ENCODE data around the gene NOX4.

NOX4 gene

DNA sequence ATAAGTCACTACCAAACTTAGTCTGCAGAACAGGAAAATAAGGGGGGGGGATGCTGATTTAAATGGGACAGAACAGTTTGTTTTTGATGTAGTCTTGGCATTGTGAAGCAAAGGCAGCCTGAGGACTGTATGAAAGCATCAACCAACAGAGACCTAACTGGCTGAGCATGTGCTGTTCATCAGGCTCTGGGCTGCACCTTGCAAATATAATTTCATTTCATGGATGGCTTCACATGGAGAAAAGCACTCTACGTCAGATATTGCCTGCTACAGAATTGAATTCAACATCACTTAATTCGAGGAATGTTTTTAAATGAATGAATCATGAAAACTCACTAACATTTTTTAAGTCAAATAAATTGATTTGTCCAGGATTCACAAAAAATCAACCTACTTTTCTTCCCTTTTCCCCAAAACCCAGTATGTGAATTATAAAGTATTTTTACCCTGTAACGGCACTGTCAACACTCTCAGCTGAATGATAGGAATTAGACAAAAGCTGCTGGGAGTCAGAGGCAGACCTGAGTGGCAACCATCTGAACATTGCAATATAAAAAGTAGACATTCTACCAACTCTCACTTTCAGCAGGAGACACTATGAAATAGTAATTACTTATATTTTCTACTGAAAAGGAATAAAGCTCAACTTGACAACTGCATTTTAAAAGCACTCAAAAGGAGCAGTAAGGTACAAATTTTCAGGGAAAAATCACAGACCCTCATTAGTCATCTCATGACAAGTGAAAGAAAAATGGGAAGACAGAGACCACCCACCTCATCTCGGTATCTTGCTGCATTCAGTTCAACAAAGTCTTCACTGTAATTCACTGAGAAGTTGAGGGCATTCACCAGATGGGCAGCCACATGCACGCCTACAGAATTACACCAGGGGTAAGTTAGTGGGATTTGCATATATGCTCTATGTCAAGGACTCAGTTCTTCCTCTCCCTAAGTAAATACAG is 47.5 kb downstream of the NOX4 start:
- no peaks in the 10 kb centered on the region for H3K9me2 ChIP-seq (replicated peaks; ENCODE audit: control insufficient read depth, low read length)
- H3K27ac ChIP-seq (ENCODE audit: low read depth, low read length): no peak overlapping the region
- no peaks in the 10 kb centered on the region for H3K79me2 ChIP-seq (ENCODE audit: control insufficient read depth, low read length)
- no peak overlapping the region for H3K4me3 ChIP-seq (ENCODE audit: low read length)
- no peaks in the 10 kb centered on the region for H3K27me3 ChIP-seq (ENCODE audit: control insufficient read depth, low read length)
- no peak overlapping the region for H3K4me2 ChIP-seq (ENCODE audit: low read length)
- no peaks in the 10 kb centered on the region for H4K20me1 ChIP-seq (ENCODE audit: control insufficient read depth, insufficient read depth, low read depth, low read length)
- H3K36me3 ChIP-seq (ENCODE audit: control insufficient read depth, low read length): no peaks in the 10 kb centered on the region
- H3K4me1 ChIP-seq (ENCODE audit: control insufficient read depth, low read length): no peaks in the 10 kb centered on the region
- H3K9me3 ChIP-seq (ENCODE audit: control insufficient read depth, insufficient read depth, low read length): no peaks in the 10 kb centered on the region
- H3F3A ChIP-seq (ENCODE audit: control insufficient read depth, insufficient read depth): no peaks in the 10 kb centered on the region
- TF ChIP-seq, protein P1, sequence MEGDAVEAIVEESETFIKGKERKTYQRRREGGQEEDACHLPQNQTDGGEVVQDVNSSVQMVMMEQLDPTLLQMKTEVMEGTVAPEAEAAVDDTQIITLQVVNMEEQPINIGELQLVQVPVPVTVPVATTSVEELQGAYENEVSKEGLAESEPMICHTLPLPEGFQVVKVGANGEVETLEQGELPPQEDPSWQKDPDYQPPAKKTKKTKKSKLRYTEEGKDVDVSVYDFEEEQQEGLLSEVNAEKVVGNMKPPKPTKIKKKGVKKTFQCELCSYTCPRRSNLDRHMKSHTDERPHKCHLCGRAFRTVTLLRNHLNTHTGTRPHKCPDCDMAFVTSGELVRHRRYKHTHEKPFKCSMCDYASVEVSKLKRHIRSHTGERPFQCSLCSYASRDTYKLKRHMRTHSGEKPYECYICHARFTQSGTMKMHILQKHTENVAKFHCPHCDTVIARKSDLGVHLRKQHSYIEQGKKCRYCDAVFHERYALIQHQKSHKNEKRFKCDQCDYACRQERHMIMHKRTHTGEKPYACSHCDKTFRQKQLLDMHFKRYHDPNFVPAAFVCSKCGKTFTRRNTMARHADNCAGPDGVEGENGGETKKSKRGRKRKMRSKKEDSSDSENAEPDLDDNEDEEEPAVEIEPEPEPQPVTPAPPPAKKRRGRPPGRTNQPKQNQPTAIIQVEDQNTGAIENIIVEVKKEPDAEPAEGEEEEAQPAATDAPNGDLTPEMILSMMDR (IDR thresholded peaks at IDR 0.05; ENCODE audit: low read depth, low read length, poor library complexity, severe bottlenecking): no peak
- no peak for TF ChIP-seq EZH2phosphoT487 (IDR thresholded peaks at IDR 0.05; ENCODE audit: borderline replicate concordance, low read length)

DNA sequence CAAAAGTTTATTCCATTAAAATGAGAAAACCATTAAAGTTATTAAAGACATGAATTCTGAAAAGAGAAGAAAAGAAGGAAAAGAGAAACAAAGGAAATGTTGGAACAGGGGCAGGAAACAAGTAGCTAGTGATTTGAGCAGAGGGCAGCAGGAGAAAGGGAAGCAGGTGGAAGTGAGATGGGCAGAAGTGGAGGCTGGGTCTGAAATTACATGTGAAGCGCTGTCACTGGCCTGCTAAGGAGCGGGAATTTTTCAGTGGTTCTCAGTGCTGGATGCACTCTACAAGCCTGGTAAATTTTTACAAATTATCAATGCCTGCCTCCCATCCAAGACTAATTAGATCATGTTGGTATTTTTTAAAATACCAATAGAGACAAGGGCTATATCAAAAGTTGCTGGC is 48.4 kb downstream of the NOX4 start:
- Histone ChIP-seq H3F3A (ENCODE audit: control insufficient read depth, insufficient read depth) (no peaks in the 10 kb centered on the region), H3K9me3 (ENCODE audit: control insufficient read depth, insufficient read depth, low read length) (no peaks in the 10 kb centered on the region), H3K4me3 (ENCODE audit: low read length) (no peak overlapping the region), H3K36me3 (ENCODE audit: control insufficient read depth, low read length) (no peaks in the 10 kb centered on the region), H3K27ac (ENCODE audit: low read depth, low read length) (no peak overlapping the region), H3K4me2 (ENCODE audit: low read length) (no peak overlapping the region), H3K79me2 (ENCODE audit: control insufficient read depth, low read length) (no peaks in the 10 kb centered on the region), H3K27me3 (ENCODE audit: control insufficient read depth, low read length) (no peaks in the 10 kb centered on the region), H3K9me2 (replicated peaks; ENCODE audit: control insufficient read depth, low read length) (no peaks in the 10 kb centered on the region), H4K20me1 (ENCODE audit: control insufficient read depth, insufficient read depth, low read depth, low read length) (no peaks in the 10 kb centered on the region), H3K4me1 (ENCODE audit: control insufficient read depth, low read length) (no peaks in the 10 kb centered on the region)
- no peak for TF ChIP-seq EZH2phosphoT487 (IDR thresholded peaks at IDR 0.05; ENCODE audit: borderline replicate concordance, low read length)
- TF ChIP-seq, protein P1 (IDR thresholded peaks at IDR 0.05; ENCODE audit: low read depth, low read length, poor library complexity, severe bottlenecking): no peak

DNA sequence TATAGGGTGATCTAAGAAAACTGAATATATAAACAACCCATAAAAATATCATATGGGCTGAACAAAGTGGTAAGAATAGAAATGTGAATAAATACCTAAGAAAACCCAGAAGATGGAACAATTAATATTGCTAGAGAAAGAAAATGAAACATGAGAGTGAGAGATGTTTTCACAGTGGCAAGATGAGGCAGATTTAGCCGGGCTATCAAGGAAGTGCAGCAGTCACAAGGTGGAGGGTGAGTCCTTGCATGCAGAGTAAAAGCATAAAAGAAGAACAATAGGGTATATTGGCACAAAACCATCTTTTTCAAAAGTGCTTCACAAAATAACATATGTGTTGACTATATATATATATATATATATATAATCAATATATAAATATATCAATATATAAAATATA is 49.6 kb downstream of the NOX4 start:
- Histone ChIP-seq H3K27ac (ENCODE audit: low read depth, low read length) (no peak overlapping the region), H4K20me1 (ENCODE audit: control insufficient read depth, insufficient read depth, low read depth, low read length) (no peaks in the 10 kb centered on the region), H3K4me3 (ENCODE audit: low read length) (no peak overlapping the region), H3K36me3 (ENCODE audit: control insufficient read depth, low read length) (no peaks in the 10 kb centered on the region), H3K4me2 (ENCODE audit: low read length) (no peak overlapping the region), H3K9me2 (replicated peaks; ENCODE audit: control insufficient read depth, low read length) (no peaks in the 10 kb centered on the region), H3F3A (ENCODE audit: control insufficient read depth, insufficient read depth) (no peaks in the 10 kb centered on the region), H3K27me3 (ENCODE audit: control insufficient read depth, low read length) (no peaks in the 10 kb centered on the region), H3K4me1 (ENCODE audit: control insufficient read depth, low read length) (no peaks in the 10 kb centered on the region), H3K79me2 (ENCODE audit: control insufficient read depth, low read length) (no peaks in the 10 kb centered on the region), H3K9me3 (ENCODE audit: control insufficient read depth, insufficient read depth, low read length) (no peaks in the 10 kb centered on the region)
- TF ChIP-seq EZH2phosphoT487 (IDR thresholded peaks at IDR 0.05; ENCODE audit: borderline replicate concordance, low read length): no peak
- TF ChIP-seq, protein P1 (IDR thresholded peaks at IDR 0.05; ENCODE audit: low read depth, low read length, poor library complexity, severe bottlenecking): no peak

Measured in DOHH2 (cell line).